Fibroblast of lung (primary cell): ENCODE measurements around the gene SSMEM1.

Source experiments
- CTCF ChIP-seq, 2 donors: IDR thresholded peaks in 1 of 2; conservative IDR thresholded peaks in 1 of 2; 1 replicate in 1 of 2; 2 replicates in 1 of 2; pipeline ENCODE4 v1.5.1; 2011 to 2012; ENCODE audit warnings: low read length in 2 of 2, control low read depth in 1 of 2, inconsistent platforms in 1 of 2, low read depth in 1 of 2, mild to moderate bottlenecking in 1 of 2
- EZH2 ChIP-seq: IDR thresholded peaks from 2 replicates; pipeline ENCODE4 v1.5.1; 2012; ENCODE audit warnings: low read length, control low read depth, mild to moderate bottlenecking; ENCODE audit errors: missing control alignments

GRCh38 chr7:130178251-130178650 lies 29.4 kb upstream of the SSMEM1 start:
- TF ChIP-seq CTCF (conservative IDR thresholded peaks at IDR 0.05 in 1 of 2, IDR thresholded peaks at IDR 0.05 in 1 of 2; ENCODE audit: low read depth in 1 of 2, low read length in 2 of 2) = no peak
- TF ChIP-seq EZH2 = no peak
